PFSK-1 (cell line): ENCODE results near the gene NPSR1. TPM values are rescaled to one million over a fixed set of nuclear protein-coding genes. Genes with fewer than 3 reads are reported as not detected.

Experiments
- FOXP2 ChIP-seq: optimal IDR thresholded peaks from 2 replicates; pipeline ENCODE3; 2011; ENCODE audit warnings: borderline replicate concordance, control low read depth, inconsistent platforms; ENCODE audit not compliant: insufficient read depth; ENCODE audit errors: extremely low read length, extremely low read depth
- POLR2AphosphoS5 ChIP-seq: IDR thresholded peaks from 2 replicates; pipeline ENCODE4 v1.6.1; 2012; ENCODE audit warnings: low read depth, mild to moderate bottlenecking, control low read depth, low read length, moderate library complexity
- REST ChIP-seq, 2 experiments: IDR thresholded peaks; 2 replicates each; pipeline versions ENCODE4 v1.6.1 to v1.8.0; 2011 to 2012; ENCODE audit warnings: low read depth in 2 of 2, low read length in 2 of 2, control low read depth in 1 of 2, inconsistent platforms in 1 of 2, mild to moderate bottlenecking in 1 of 2, moderate library complexity in 1 of 2; ENCODE audit not compliant: insufficient read depth in 1 of 2
- SIN3A ChIP-seq: IDR thresholded peaks from 2 replicates; pipeline ENCODE4 v1.6.1; 2012; ENCODE audit warnings: mild to moderate bottlenecking, low read length, moderate library complexity, borderline replicate concordance; ENCODE audit not compliant: insufficient read depth
- TAF1 ChIP-seq: IDR thresholded peaks from 2 replicates; pipeline ENCODE4 v1.6.1; 2012; ENCODE audit warnings: low read length, control low read depth, borderline replicate concordance; ENCODE audit not compliant: insufficient read depth
- polyA plus RNA-seq: library from polyadenylated mRNA; unstranded; fragments of >200 nt; gene quantifications from one replicate; pipeline ENCODE4 v1.2.1, GENCODE V29; 2012; ENCODE audit warnings: low read depth, missing spikeins; ENCODE audit not compliant: insufficient read length

NPSR1 gene
- not detected for polyA plus RNA-seq

DNA sequence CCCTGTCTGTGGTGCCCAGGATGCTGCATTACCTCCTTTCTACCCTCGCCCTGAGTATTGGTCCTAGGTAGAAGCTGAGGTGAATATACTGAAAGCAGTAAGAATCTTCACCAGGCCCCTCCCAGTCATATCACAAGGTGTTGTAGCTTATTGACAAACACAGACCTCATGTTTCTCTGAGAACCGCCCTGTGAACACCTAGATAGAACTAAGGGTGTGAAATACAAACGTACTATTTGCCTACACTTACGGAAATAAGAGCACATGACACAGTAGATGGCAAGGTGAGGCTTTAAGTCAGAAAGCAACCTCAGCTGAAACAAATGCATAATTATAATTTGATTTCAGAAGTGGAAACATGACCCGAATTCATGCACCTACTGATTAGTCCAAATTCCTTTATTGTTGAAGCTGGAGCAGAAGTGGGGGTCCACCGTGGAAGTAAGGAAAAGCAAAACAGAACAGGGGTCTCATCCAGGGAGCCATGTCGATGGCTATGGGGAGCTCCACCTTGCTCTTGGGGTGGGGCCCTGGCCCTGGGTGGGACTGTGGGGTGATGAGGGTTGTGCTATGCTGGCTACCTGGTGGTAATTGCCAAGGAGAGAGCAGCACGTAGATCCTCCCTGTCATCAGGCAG is at the start of gene NPSR1:
TSS of gene NPSR1 (plus strand) at position 587 of the 637 bp plus-strand sequence. CDS start 195 bp downstream, outside the sequence.
- TF ChIP-seq REST (IDR thresholded peaks at IDR 0.05; ENCODE audit: insufficient read depth in 1 of 2, low read depth in 2 of 2, low read length in 2 of 2) (no peak), POLR2AphosphoS5 (no peak), FOXP2 (no peak), SIN3A (no peak), TAF1 (no peak)

GRCh38 chr7:34612661-34613060 is 45.4 kb upstream of the NPSR1 start:
- TF ChIP-seq SIN3A (no peak), REST (IDR thresholded peaks at IDR 0.05; ENCODE audit: insufficient read depth in 1 of 2, low read depth in 2 of 2, low read length in 2 of 2) (no peak), POLR2AphosphoS5 (no peak), TAF1 (no peak), FOXP2 (no peak)

- TF ChIP-seq FOXP2 (no peak), SIN3A (no peak), TAF1 (no peak), REST (IDR thresholded peaks at IDR 0.05; ENCODE audit: insufficient read depth in 1 of 2, low read depth in 2 of 2, low read length in 2 of 2) (no peak), POLR2AphosphoS5 (no peak)
Measured at GRCh38 chr7:34620425-34620824, 37.6 kb upstream of the NPSR1 start.

DNA sequence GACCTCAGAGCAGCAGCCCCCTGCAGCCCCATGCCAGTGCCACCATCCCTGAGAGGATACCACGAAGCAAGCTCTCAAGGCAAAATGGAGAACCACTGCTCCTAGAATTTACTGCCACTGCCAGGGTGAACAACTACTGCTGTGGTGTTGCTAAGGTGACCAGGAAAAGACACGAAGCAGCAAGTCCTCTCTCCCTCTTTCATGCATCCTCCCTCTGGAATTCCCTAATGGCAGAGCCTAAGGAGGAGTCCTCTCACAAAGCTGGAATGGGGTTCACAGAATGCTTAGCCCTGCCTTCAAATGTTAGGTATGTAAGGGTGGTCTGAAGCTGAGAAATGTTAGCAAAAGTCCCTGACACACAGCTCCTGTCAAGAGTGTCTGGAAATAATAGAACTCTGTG is 35.8 kb upstream of the NPSR1 start:
- no peak for TF ChIP-seq SIN3A
- no peak for TF ChIP-seq POLR2AphosphoS5
- TF ChIP-seq REST (IDR thresholded peaks at IDR 0.05; ENCODE audit: insufficient read depth in 1 of 2, low read depth in 2 of 2, low read length in 2 of 2) = no peak
- no peak for TF ChIP-seq TAF1
